H1 (cell line): ENCODE data around the gene GIMAP2. TPM values are rescaled to one million over a fixed set of nuclear protein-coding genes. Genes with fewer than 3 reads are reported as not detected.

Experiments used
- CTCF ChIA-PET: fragments of 300-600 bp; sonication (Branson Sonifier 250); formaldehyde crosslinking; loops from one replicate; lab custom pipeline; 2021; ENCODE audit not compliant: partially characterized antibody; lab: Charles Lee
- POLR2A ChIA-PET: fragments of 300-600 bp; sonication (Branson Sonifier 250); formaldehyde crosslinking; loops from one replicate; lab custom pipeline; 2021; ENCODE audit warnings: inconsistent platforms; ENCODE audit not compliant: partially characterized antibody; lab: Charles Lee
- DNase-seq, 2 experiments: peaks; one replicate each; pipeline versions ENCODE4 v3.0.0 to v3.0.0-alpha.2; 2010 to 2022; ENCODE audit warnings: low spot score in 2 of 2, low read depth in 1 of 2, mixed read lengths in 1 of 2
- FAIRE-seq: peaks from 2 replicates; lab custom pipeline; 2011; peaks lifted over from hg19 to GRCh38; lab: Jason Lieb, UNC
- H2AFZ ChIP-seq: 2 replicates; pipeline ENCODE4 v1.8.1; 2012; ENCODE audit warnings: low read length, inconsistent platforms
- H2AK5ac ChIP-seq: 2 replicates; pipeline ENCODE4 v1.6.1; 2013; ENCODE audit warnings: low read depth, low read length
- H2BK120ac ChIP-seq: replicated peaks from 2 replicates; pipeline ENCODE3; 2013; ENCODE audit warnings: low read depth, low read length, inconsistent platforms
- H2BK12ac ChIP-seq: 2 replicates; pipeline ENCODE4 v1.6.1; 2013; ENCODE audit warnings: low read depth, low read length
- H2BK15ac ChIP-seq: 2 replicates; pipeline ENCODE4 v1.6.1; 2013; ENCODE audit warnings: low read length
- H2BK20ac ChIP-seq: 2 replicates; pipeline ENCODE4 v1.6.1; 2013; ENCODE audit warnings: low read length
- H2BK5ac ChIP-seq: 2 replicates; pipeline ENCODE4 v1.6.1; 2013; ENCODE audit warnings: low read depth, low read length
- H3K14ac ChIP-seq: 2 replicates; pipeline ENCODE4 v1.6.1; 2013; ENCODE audit warnings: inconsistent platforms; ENCODE audit not compliant: insufficient read length
- H3K18ac ChIP-seq: 2 replicates; pipeline ENCODE4 v1.6.1; 2013; ENCODE audit warnings: low read length; ENCODE audit errors: extremely low read depth
- H3K23ac ChIP-seq: 2 replicates; pipeline ENCODE4 v1.6.1; 2013; ENCODE audit warnings: inconsistent platforms; ENCODE audit not compliant: insufficient read length
- H3K23me2 ChIP-seq: 2 replicates; pipeline ENCODE4 v1.6.1; 2013; ENCODE audit warnings: low read depth, low read length
- H3K27ac ChIP-seq: 2 replicates; pipeline ENCODE4 v1.6.1; 2011; ENCODE audit warnings: low read depth, low read length, inconsistent platforms
- H3K27me3 ChIP-seq, 4 experiments: replicated peaks in 1 of 4; 1 replicate in 1 of 4; 2 replicates in 3 of 4; pipeline versions ENCODE4 v1.6.1 to v1.8.1; 2011 to 2013; ENCODE audit warnings: low read length in 3 of 4, mild to moderate bottlenecking in 3 of 4, inconsistent platforms in 2 of 4, mixed read lengths in 2 of 4, moderate library complexity in 1 of 4; ENCODE audit not compliant: control insufficient read depth in 3 of 4, insufficient read depth in 3 of 4; ENCODE audit errors: extremely low read depth in 1 of 4
- H3K36me3 ChIP-seq, 4 experiments: 2 replicates each; pipeline versions ENCODE4 v1.6.1 to v1.8.1; 2011 to 2013; ENCODE audit warnings: mild to moderate bottlenecking in 4 of 4, low read length in 3 of 4, moderate library complexity in 2 of 4, control low read depth in 1 of 4, inconsistent platforms in 1 of 4; ENCODE audit not compliant: insufficient read depth in 4 of 4, control insufficient read depth in 2 of 4
- H3K4ac ChIP-seq: replicated peaks from 2 replicates; pipeline ENCODE3; 2013; ENCODE audit warnings: low read length, low read depth, mixed read lengths, inconsistent platforms; ENCODE audit not compliant: insufficient read length
- H3K4me1 ChIP-seq, 4 experiments: replicated peaks in 1 of 4; 1 replicate in 1 of 4; 2 replicates in 3 of 4; pipeline versions ENCODE4 v1.6.1 to v1.8.1; 2011 to 2013; ENCODE audit warnings: low read length in 3 of 4, inconsistent platforms in 2 of 4, mixed read lengths in 1 of 4; ENCODE audit not compliant: insufficient read depth in 4 of 4, control insufficient read depth in 3 of 4
- H3K4me2 ChIP-seq, 2 experiments: 2 replicates each; pipeline versions ENCODE4 v1.6.1 to v1.8.1; 2011 to 2013; ENCODE audit warnings: low read depth in 2 of 2, low read length in 2 of 2, control low read depth in 1 of 2, inconsistent platforms in 1 of 2, mild to moderate bottlenecking in 1 of 2; ENCODE audit not compliant: insufficient read depth in 1 of 2
- H3K4me3 ChIP-seq, 4 experiments: fragments of 200-600, 300-600 bp in 1 of 4; sonication (generic), shearing (Covaris generic), sonication (Bioruptor Twin) in 1 of 4; 2 replicates each; pipeline versions ENCODE4 v1.5.1 to v1.8.1; 2011 to 2016; ENCODE audit warnings: low read length in 4 of 4, low read depth in 3 of 4, control low read depth in 2 of 4, inconsistent platforms in 2 of 4, mild to moderate bottlenecking in 2 of 4, mixed read lengths in 1 of 4, moderate library complexity in 1 of 4; ENCODE audit not compliant: insufficient read depth in 2 of 4; ENCODE audit errors: extremely low read depth in 1 of 4
- H3K56ac ChIP-seq: replicated peaks from 2 replicates; pipeline ENCODE3; 2013; ENCODE audit warnings: low read depth, mild to moderate bottlenecking, mixed read lengths, low read length, inconsistent platforms; ENCODE audit not compliant: insufficient read length
- H3K79me1 ChIP-seq: 2 replicates; pipeline ENCODE4 v1.6.1; 2013; ENCODE audit warnings: low read depth, low read length, control low read depth
- H3K79me2 ChIP-seq, 2 experiments: 2 replicates each; pipeline versions ENCODE4 v1.6.1 to v1.8.1; 2012 to 2013; ENCODE audit warnings: low read length in 2 of 2, mild to moderate bottlenecking in 2 of 2, inconsistent platforms in 1 of 2; ENCODE audit not compliant: insufficient read depth in 2 of 2, control insufficient read depth in 1 of 2
- H3K9ac ChIP-seq, 4 experiments: replicated peaks in 1 of 4; 1 replicate in 1 of 4; 2 replicates in 3 of 4; pipeline versions ENCODE4 v1.6.1 to v1.8.1; 2011 to 2013; ENCODE audit warnings: low read depth in 3 of 4, low read length in 3 of 4, control low read depth in 2 of 4, mild to moderate bottlenecking in 2 of 4, moderate library complexity in 2 of 4, inconsistent platforms in 1 of 4; ENCODE audit errors: extremely low read depth in 1 of 4
- H3K9me3 ChIP-seq, 2 experiments: 2 replicates each; pipeline versions ENCODE4 v1.6.1 to v1.8.1; 2012 to 2013; ENCODE audit warnings: mild to moderate bottlenecking in 2 of 2, moderate library complexity in 2 of 2, control low read depth in 1 of 2, inconsistent platforms in 1 of 2, low read depth in 1 of 2, low read length in 1 of 2, mixed read lengths in 1 of 2; ENCODE audit not compliant: insufficient read depth in 2 of 2
- H4K20me1 ChIP-seq, 2 experiments: replicated peaks in 1 of 2; 2 replicates each; pipeline versions ENCODE3 to v1.8.1; 2011 to 2013; ENCODE audit warnings: inconsistent platforms in 2 of 2, low read length in 2 of 2, mild to moderate bottlenecking in 1 of 2; ENCODE audit not compliant: insufficient read depth in 2 of 2, control insufficient read depth in 1 of 2
- H4K5ac ChIP-seq: 2 replicates; pipeline ENCODE4 v1.6.1; 2013; ENCODE audit warnings: low read length, low read depth, mixed read lengths, inconsistent platforms; ENCODE audit not compliant: insufficient read length
- H4K8ac ChIP-seq: 2 replicates; pipeline ENCODE4 v1.8.0; 2013; ENCODE audit warnings: mild to moderate bottlenecking, moderate library complexity, low read length, inconsistent platforms; ENCODE audit not compliant: insufficient read depth; ENCODE audit errors: extremely low read depth
- H4K91ac ChIP-seq: replicated peaks from 2 replicates; pipeline ENCODE3; 2013; ENCODE audit warnings: low read length, mixed read lengths, inconsistent platforms; ENCODE audit not compliant: insufficient read length
- CHD1 ChIP-seq: IDR thresholded peaks from 2 replicates; pipeline ENCODE4 v1.6.1; 2012; ENCODE audit warnings: low read depth, low read length, improper control_type of control experiment
- EP300 ChIP-seq, 2 experiments: IDR thresholded peaks; 1 replicate in 1 of 2; 2 replicates in 1 of 2; pipeline ENCODE4 v1.6.1; 2011 to 2012; ENCODE audit warnings: low read depth in 2 of 2, low read length in 2 of 2, mild to moderate bottlenecking in 2 of 2, borderline replicate concordance in 1 of 2, inconsistent platforms in 1 of 2, moderate library complexity in 1 of 2
- EZH2 ChIP-seq: fragments of 200-600 bp; sonication (generic); IDR thresholded peaks from 2 replicates; pipeline ENCODE4 v1.7.1; 2012; ENCODE audit warnings: low read depth, mild to moderate bottlenecking, moderate library complexity, low read length, inconsistent platforms; ENCODE audit not compliant: severe bottlenecking
- MAFK ChIP-seq: IDR thresholded peaks from 2 replicates; pipeline ENCODE4 v1.6.1; 2012; ENCODE audit warnings: low read depth, mild to moderate bottlenecking, improper control_type of control experiment, low read length
- NANOG ChIP-seq: IDR thresholded peaks from 2 replicates; pipeline ENCODE4 v1.6.1; 2011; ENCODE audit warnings: low read length, low read depth, mild to moderate bottlenecking, inconsistent platforms; ENCODE audit not compliant: insufficient read depth, poor library complexity, severe bottlenecking
- POLR2AphosphoS5 ChIP-seq: IDR thresholded peaks from 2 replicates; pipeline ENCODE4 v1.6.1; 2011; ENCODE audit warnings: low read depth, low read length
- SUZ12 ChIP-seq: fragments of 200-600 bp; sonication (generic); IDR thresholded peaks from 2 replicates; pipeline ENCODE4 v1.6.1; 2012; ENCODE audit warnings: mild to moderate bottlenecking, inconsistent platforms, low read length, moderate library complexity, mixed read lengths
- YY1 ChIP-seq: IDR thresholded peaks from 2 replicates; pipeline ENCODE4 v1.6.1; 2011; ENCODE audit warnings: low read depth, mild to moderate bottlenecking, low read length
- WGBS, 2 experiments: shearing (Covaris generic) in 1 of 2; methylation state at CpG; one replicate each; pipeline versions ENCODE4 v1.1.6 to v1.1.7; 2013 to 2015; ENCODE audit warnings: low lambda C conversion rate in 2 of 2, mixed read lengths in 2 of 2, inconsistent platforms in 1 of 2, low coverage in 1 of 2, missing lambda C conversion rate in 1 of 2; ENCODE audit not compliant: insufficient replicate concordance in 2 of 2, insufficient coverage in 1 of 2, insufficient read length in 1 of 2; ENCODE audit errors: extremely low coverage in 1 of 2, missing lambda C conversion rate in 1 of 2; 5-methylcytosine and 5-hydroxymethylcytosine counted together
- polyA plus RNA-seq, 7 experiments: library from polyadenylated mRNA; depleted of rRNA in 3 of 7; stranded (reverse) in 5 of 7; unstranded in 2 of 7; fragments of >200 nt in 5 of 7; fragments of 200-250 nt in 2 of 7; gene quantifications; 1 replicate in 5 of 7; 2 replicates in 1 of 7; 4 replicates in 1 of 7; pipeline versions ENCODE4 v1.2.1 to v1.2.3, GENCODE V29; 2011 to 2013; ENCODE audit warnings: missing spikeins in 2 of 7, mixed read lengths in 2 of 7
- total RNA-seq: library from RNA; stranded (reverse); fragmentation: NEBNext Ultra II Directional; extraction: Animal tissue kit (Norgen Biotek cat#: 25700); gene quantifications from 2 replicates; pipeline ENCODE4 v1.2.1, GENCODE V29; 2021
- TF ChIP-seq, protein P1 (sequence below): IDR thresholded peaks from 2 replicates; pipeline ENCODE4 v1.6.1; 2012; ENCODE audit warnings: inconsistent platforms
- TF ChIP-seq, protein P2 (sequence below): IDR thresholded peaks from 2 replicates; pipeline ENCODE4 v1.6.1; 2011; ENCODE audit warnings: low read length, improper control_type of control experiment

Gene GIMAP2
- total and polyA plus RNA-seq, 2 of the 8 experiments (the other 6 are each of a cell fraction or from before 2014, with no cell fraction given), result not detected

DNA sequence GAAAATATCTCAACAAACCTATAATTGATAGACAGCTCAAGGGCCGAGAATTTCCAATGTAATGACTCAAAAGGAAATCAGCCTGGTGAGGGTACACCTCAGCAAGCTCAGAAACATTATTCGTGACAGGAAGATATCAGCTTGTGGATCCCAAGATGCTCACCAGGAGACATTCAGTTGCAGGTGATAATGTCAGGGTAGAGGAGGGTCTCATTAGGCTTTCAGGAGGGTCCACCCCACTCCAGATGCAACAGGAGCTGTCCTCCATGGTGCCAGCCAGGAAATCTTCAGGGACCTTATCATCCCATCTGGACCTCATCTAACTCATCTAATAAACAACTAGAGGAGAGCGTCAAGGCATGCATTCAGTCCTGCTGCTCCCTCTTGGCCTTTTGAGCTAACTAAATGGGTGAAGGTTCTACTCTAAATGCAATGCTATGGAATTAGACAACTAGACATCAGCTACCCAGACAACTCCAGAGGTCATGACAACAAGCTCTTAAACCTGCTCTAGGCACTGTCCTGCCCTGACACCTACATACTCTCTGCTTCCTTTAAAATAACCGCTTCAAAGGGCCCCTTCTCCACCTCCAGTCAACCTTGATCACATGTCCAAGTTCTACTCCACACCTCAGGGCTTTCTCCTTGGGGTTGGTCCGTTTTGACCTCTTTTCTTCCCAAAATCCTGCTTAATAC, 47.4 kb downstream of the GIMAP2 start:
- Histone ChIP-seq H3K36me3 (peaks cover 0 to 5% (median 0%) of the 10 kb centered on the region in 4 experiments; a peak in 1 of 8 replicates), H2AK5ac (no peak overlapping the region), H3K9ac (no peak overlapping the region), H3K18ac (no peak overlapping the region), H3K4me3 (no peak overlapping the region), H3K79me1 (no peaks in the 10 kb centered on the region), H2BK5ac (no peak overlapping the region), H3K79me2 (no peaks in the 10 kb centered on the region), H3K4me2 (no peak overlapping the region), H3K23me2 (no peaks in the 10 kb centered on the region), H2AFZ (no peak overlapping the region), H4K5ac (no peak overlapping the region), H3K27me3 (peaks cover 62 to 86% (median 73%) of the 10 kb centered on the region in 4 experiments), H3K23ac (no peak overlapping the region), H3K27ac (no peak overlapping the region), H2BK12ac (no peak overlapping the region), H4K91ac (no peak overlapping the region), H4K8ac (no peak overlapping the region), H3K4me1 (peaks cover 0 to 2% (median 0%) of the 10 kb centered on the region in 4 experiments; a peak in 1 of 7 replicates), H3K4ac (no peak overlapping the region), H4K20me1 (peaks cover 10 to 33% of the 10 kb centered on the region in 2 experiments), H2BK120ac (no peak overlapping the region), H3K14ac (no peak overlapping the region), H2BK15ac (no peak overlapping the region), H3K9me3 (peaks cover 3 to 13% of the 10 kb centered on the region in 2 experiments; a peak in 2 of 4 replicates), H3K56ac (no peak overlapping the region), H2BK20ac (no peak overlapping the region)
- FAIRE-seq, result no peak
- 67% methylated on average over 5 of the region's 5 CpGs; no CpG with 5 or more reads in 1 of the 2 experiments for WGBS, 2 experiments
- no peak for TF ChIP-seq POLR2AphosphoS5
- no peak for TF ChIP-seq NANOG
- peak; percentile 57 for TF ChIP-seq EZH2
- TF ChIP-seq MAFK, result no peak
- 0 out of 2 replicates have a peak, but pooled peaks have one; percentile 17 for TF ChIP-seq SUZ12
- TF ChIP-seq, protein P1, sequence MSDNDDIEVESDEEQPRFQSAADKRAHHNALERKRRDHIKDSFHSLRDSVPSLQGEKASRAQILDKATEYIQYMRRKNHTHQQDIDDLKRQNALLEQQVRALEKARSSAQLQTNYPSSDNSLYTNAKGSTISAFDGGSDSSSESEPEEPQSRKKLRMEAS, result no peak
- no peak for TF ChIP-seq CHD1
- TF ChIP-seq, protein P2, sequence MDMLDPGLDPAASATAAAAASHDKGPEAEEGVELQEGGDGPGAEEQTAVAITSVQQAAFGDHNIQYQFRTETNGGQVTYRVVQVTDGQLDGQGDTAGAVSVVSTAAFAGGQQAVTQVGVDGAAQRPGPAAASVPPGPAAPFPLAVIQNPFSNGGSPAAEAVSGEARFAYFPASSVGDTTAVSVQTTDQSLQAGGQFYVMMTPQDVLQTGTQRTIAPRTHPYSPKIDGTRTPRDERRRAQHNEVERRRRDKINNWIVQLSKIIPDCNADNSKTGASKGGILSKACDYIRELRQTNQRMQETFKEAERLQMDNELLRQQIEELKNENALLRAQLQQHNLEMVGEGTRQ, result no peak
- TF ChIP-seq YY1, result no peak
- no peak for TF ChIP-seq EP300 (IDR thresholded peaks at IDR 0.05; ENCODE audit: borderline replicate concordance in 1 of 2, low read depth in 2 of 2, low read length in 2 of 2)
- ChIA-PET POLR2A (no interaction called here), CTCF (interaction anchor here (0.6 to 1.5 kb wide), 5 partner anchors 10 to 284 kb away, joined by 3 read pairs; no protein-coding TSS in a partner anchor)
- no peak for DNase-seq
